Left kidney (tissue), 1 donor: ENCODE results near the gene PTPN22. TPM values are rescaled to one million over a fixed set of nuclear protein-coding genes. Genes with fewer than 3 reads are reported as not detected.

Source experiments
- polyA plus RNA-seq: library from polyadenylated mRNA; unstranded; fragments of 120-200 nt; gene quantifications from one replicate; pipeline ENCODE4 v1.2.1, GENCODE V29; 2013; ENCODE audit not compliant: insufficient read length

The PTPN22 gene
- polyA plus RNA-seq, 1 donor, result 0.57 TPM

Other genes starting within 250 kb of the PTPN22 start
- 28.1 TPM for gene PHTF1, start 112.2 kb downstream of the PTPN22 start, polyA plus RNA-seq
- gene RSBN1, start 59.2 kb downstream of the PTPN22 start, polyA plus RNA-seq, result 27.9 TPM
- gene BCL2L15, start 15.9 kb upstream of the PTPN22 start, polyA plus RNA-seq, result 1.4 TPM
- gene AP4B1, start 33.1 kb upstream of the PTPN22 start, polyA plus RNA-seq, result 51.2 TPM
- 12.6 TPM for gene DCLRE1B, start 33.6 kb upstream of the PTPN22 start, polyA plus RNA-seq
- gene HIPK1, start 57.6 kb upstream of the PTPN22 start, polyA plus RNA-seq, result 45.5 TPM
- 131 TPM for gene OLFML3, start 107.8 kb upstream of the PTPN22 start, polyA plus RNA-seq